ENCODE results near the gene PRORP.
A peak's percentile ranks its signal among the peaks of the same experiment; 100 is the strongest.
"Not testable (repeated sequence)": the region's sequence is repeated elsewhere in the genome, so short reads cannot be mapped to it uniquely, and the experiment has no call there.

The PRORP gene

DNA sequence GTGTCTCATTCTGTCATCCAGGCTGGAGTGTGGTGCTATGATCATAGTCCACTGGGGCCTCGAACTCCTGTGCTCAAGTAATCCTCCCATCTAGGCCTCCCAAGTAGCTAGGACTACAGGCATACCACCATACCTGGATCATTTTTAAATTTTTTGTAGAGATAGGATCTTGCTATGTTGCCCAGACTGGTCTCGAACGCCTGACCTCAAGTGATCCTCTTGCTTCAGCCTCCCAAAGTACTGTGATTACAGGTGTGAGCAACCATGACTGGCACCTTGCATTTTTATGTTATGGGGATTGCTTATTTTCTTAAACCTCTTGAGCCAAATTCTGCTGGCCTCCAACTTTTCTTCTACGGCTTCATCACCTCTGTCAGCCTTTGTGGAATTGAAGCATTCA, 26.9 kb downstream of the PRORP start:
- Histone ChIP-seq H3K27me3 (replicated peaks; ENCODE audit: insufficient read depth, low read length) (no peaks in the 10 kb centered on the region), H3K4me2 (ENCODE audit: low read depth, low read length) (no peak overlapping the region), H3K4me3 (ENCODE audit: low read length) (no peak overlapping the region)

DNA sequence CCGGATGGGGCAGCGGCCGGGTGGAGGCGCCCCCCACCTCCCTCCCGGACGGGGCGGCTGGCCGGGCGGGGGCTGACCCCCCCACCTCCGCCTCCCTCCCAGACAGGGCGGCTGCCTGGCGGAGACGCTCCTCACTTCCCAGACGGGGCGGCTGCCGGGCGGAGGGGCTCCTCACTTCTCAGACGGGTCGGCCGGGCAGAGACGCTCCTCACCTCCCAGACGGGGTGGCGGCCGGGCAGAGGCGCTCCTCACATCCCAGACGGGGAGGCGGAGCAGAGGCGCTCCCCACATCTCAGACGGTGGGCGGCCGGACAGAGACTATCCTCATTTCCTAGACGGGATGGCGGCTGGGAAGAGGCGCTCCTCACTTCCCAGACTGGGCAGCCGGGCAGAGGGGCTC, 30.2 kb downstream of the PRORP start:
- H3K27me3 ChIP-seq (replicated peaks; ENCODE audit: insufficient read depth, low read length); H3K9me3 ChIP-seq (replicated peaks; ENCODE audit: insufficient read depth, low read length); H3K9ac ChIP-seq (ENCODE audit: low read length); H3F3A ChIP-seq (ENCODE audit: insufficient read depth, low read length); H3K36me3 ChIP-seq (replicated peaks; ENCODE audit: insufficient read depth, low read length); H3K9me2 ChIP-seq (replicated peaks; ENCODE audit: insufficient read depth, low read length); DNase-seq; H4K20me1 ChIP-seq (ENCODE audit: insufficient read depth, low read length); H2AFZ ChIP-seq (ENCODE audit: low read length); H3K79me2 ChIP-seq (ENCODE audit: low read length); H3K4me1 ChIP-seq (ENCODE audit: low read length); H3K27ac ChIP-seq (ENCODE audit: low read length); H3K4me3 ChIP-seq (ENCODE audit: low read length); H3K4me2 ChIP-seq (ENCODE audit: low read depth, low read length): not testable (repeated sequence)

More for the DNA sequence above, 26.9 kb downstream of the PRORP start:
- Histone ChIP-seq H3K9me3 (replicated peaks; ENCODE audit: insufficient read depth, low read length) (no peaks in the 10 kb centered on the region), H3K9ac (ENCODE audit: low read length) (no peak overlapping the region), H2AFZ (ENCODE audit: low read length) (no peak overlapping the region), H3K79me2 (ENCODE audit: low read length) (no peaks in the 10 kb centered on the region), H3K9me2 (replicated peaks; ENCODE audit: insufficient read depth, low read length) (no peaks in the 10 kb centered on the region), H3K36me3 (replicated peaks; ENCODE audit: insufficient read depth, low read length) (no peaks in the 10 kb centered on the region), H3F3A (ENCODE audit: insufficient read depth, low read length) (no peaks in the 10 kb centered on the region), H3K27ac (ENCODE audit: low read length) (no peak overlapping the region), H4K20me1 (ENCODE audit: insufficient read depth, low read length) (no peaks in the 10 kb centered on the region), H3K4me1 (ENCODE audit: low read length) (no peaks in the 10 kb centered on the region)
- no peak for DNase-seq
- TF ChIP-seq EZH2phosphoT487 (IDR thresholded peaks at IDR 0.05; ENCODE audit: low read length) = no peak
- TF ChIP-seq, protein P1, sequence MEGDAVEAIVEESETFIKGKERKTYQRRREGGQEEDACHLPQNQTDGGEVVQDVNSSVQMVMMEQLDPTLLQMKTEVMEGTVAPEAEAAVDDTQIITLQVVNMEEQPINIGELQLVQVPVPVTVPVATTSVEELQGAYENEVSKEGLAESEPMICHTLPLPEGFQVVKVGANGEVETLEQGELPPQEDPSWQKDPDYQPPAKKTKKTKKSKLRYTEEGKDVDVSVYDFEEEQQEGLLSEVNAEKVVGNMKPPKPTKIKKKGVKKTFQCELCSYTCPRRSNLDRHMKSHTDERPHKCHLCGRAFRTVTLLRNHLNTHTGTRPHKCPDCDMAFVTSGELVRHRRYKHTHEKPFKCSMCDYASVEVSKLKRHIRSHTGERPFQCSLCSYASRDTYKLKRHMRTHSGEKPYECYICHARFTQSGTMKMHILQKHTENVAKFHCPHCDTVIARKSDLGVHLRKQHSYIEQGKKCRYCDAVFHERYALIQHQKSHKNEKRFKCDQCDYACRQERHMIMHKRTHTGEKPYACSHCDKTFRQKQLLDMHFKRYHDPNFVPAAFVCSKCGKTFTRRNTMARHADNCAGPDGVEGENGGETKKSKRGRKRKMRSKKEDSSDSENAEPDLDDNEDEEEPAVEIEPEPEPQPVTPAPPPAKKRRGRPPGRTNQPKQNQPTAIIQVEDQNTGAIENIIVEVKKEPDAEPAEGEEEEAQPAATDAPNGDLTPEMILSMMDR (IDR thresholded peaks at IDR 0.05; ENCODE audit: low read length) = no peak
- no peak for TF ChIP-seq EZH2 (optimal IDR thresholded peaks at IDR 0.05; ENCODE audit: low read depth, low read length)

DNA sequence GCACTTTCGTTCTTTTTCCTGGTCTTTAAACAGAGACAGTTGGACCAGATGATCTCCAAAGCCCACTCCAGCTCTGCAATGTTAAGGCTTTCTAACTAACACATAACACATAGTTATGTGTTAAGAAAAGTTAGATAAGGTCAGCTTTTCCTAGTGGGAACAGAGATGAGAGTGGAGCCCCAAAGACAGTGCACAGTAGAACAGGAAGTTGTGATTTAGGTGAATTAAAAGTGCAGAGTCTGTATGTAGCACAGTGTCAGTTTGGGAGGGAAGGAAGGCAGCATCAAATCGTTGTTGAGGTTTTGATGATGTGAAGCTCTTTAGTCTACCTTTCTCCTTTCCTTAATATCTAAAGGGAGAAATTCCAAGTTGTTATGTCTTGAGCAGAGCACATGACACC, 31.7 kb downstream of the PRORP start:
- Histone ChIP-seq H3K36me3 (replicated peaks; ENCODE audit: insufficient read depth, low read length) (no peaks in the 10 kb centered on the region), H3F3A (ENCODE audit: insufficient read depth, low read length) (0 out of 2 replicates have a peak, but pooled peaks cover 3% of the 10 kb centered on the region), H3K27me3 (replicated peaks; ENCODE audit: insufficient read depth, low read length) (no peaks in the 10 kb centered on the region), H2AFZ (ENCODE audit: low read length) (no peak overlapping the region), H3K4me2 (ENCODE audit: low read depth, low read length) (no peak overlapping the region), H3K9me3 (replicated peaks; ENCODE audit: insufficient read depth, low read length) (no peaks in the 10 kb centered on the region), H3K27ac (ENCODE audit: low read length) (no peak overlapping the region), H3K9ac (ENCODE audit: low read length) (no peak overlapping the region), H3K9me2 (replicated peaks; ENCODE audit: insufficient read depth, low read length) (no peaks in the 10 kb centered on the region), H3K4me1 (ENCODE audit: low read length) (no peaks in the 10 kb centered on the region), H3K4me3 (ENCODE audit: low read length) (no peak overlapping the region), H3K79me2 (ENCODE audit: low read length) (no peaks in the 10 kb centered on the region), H4K20me1 (ENCODE audit: insufficient read depth, low read length) (no peaks in the 10 kb centered on the region)
- TF ChIP-seq EZH2phosphoT487 (IDR thresholded peaks at IDR 0.05; ENCODE audit: low read length) = no peak
- TF ChIP-seq EZH2 (optimal IDR thresholded peaks at IDR 0.05; ENCODE audit: low read depth, low read length) = no peak
- TF ChIP-seq, protein P1 (IDR thresholded peaks at IDR 0.05; ENCODE audit: low read length) = no peak
- no peak for DNase-seq

- Histone ChIP-seq H3K9ac (ENCODE audit: low read length) (no peak overlapping the region), H3K4me1 (ENCODE audit: low read length) (no peaks in the 10 kb centered on the region), H3K9me2 (replicated peaks; ENCODE audit: insufficient read depth, low read length) (no peaks in the 10 kb centered on the region), H3K9me3 (replicated peaks; ENCODE audit: insufficient read depth, low read length) (no peaks in the 10 kb centered on the region), H3K27ac (ENCODE audit: low read length) (peak overlapping the region; percentile 42; the same call in 1 of the 2 replicates), H3K79me2 (ENCODE audit: low read length) (no peaks in the 10 kb centered on the region), H3K36me3 (replicated peaks; ENCODE audit: insufficient read depth, low read length) (no peaks in the 10 kb centered on the region), H3K4me3 (ENCODE audit: low read length) (no peak overlapping the region), H3K27me3 (replicated peaks; ENCODE audit: insufficient read depth, low read length) (no peaks in the 10 kb centered on the region), H3K4me2 (ENCODE audit: low read depth, low read length) (peak overlapping the region; percentile 27; the same call in 1 of the 2 replicates), H2AFZ (ENCODE audit: low read length) (no peak overlapping the region), H4K20me1 (ENCODE audit: insufficient read depth, low read length) (no peaks in the 10 kb centered on the region), H3F3A (ENCODE audit: insufficient read depth, low read length) (0 out of 2 replicates have a peak, but pooled peaks cover 3% of the 10 kb centered on the region)
- no peak for DNase-seq
- TF ChIP-seq EZH2phosphoT487 (IDR thresholded peaks at IDR 0.05; ENCODE audit: low read length) = no peak
- no peak for TF ChIP-seq EZH2 (optimal IDR thresholded peaks at IDR 0.05; ENCODE audit: low read depth, low read length)
- TF ChIP-seq, protein P1 (IDR thresholded peaks at IDR 0.05; ENCODE audit: low read length) = no peak
These were observed 33.6 kb downstream of the PRORP start for GRCh38 chr14:35155962-35156361.
